Ovary (tissue), 9 donors: Measurements from ENCODE around the gene NPW. TPM values are rescaled to one million over a fixed set of nuclear protein-coding genes. Genes with fewer than 3 reads are reported as not detected.

Source experiments
- DNase-seq, 5 donors: peaks; one replicate each; pipeline ENCODE4 v3.0.0-alpha.2; 2019 to 2020
- H3K27ac ChIP-seq, 2 donors: fragments of 200-600 bp; one replicate each; pipeline versions ENCODE4 v1.5.1 to v1.8.0; 2019 to 2022
- H3K27me3 ChIP-seq: fragments of 200-600 bp; one replicate; pipeline ENCODE4 v1.8.0; 2022
- H3K36me3 ChIP-seq: fragments of 200-600 bp; sonication (generic); one replicate; pipeline ENCODE4 v1.5.1; 2019
- H3K4me1 ChIP-seq: one replicate; pipeline ENCODE4 v1.8.1; 2013; ENCODE audit warnings: mild to moderate bottlenecking, moderate library complexity; ENCODE audit not compliant: insufficient read depth
- H3K4me3 ChIP-seq: fragments of 200-600 bp; sonication (generic); one replicate; pipeline ENCODE4 v1.5.1; 2017
- H3K9me3 ChIP-seq, 2 donors: fragments of 200-600 bp in 1 of 2; sonication (generic) in 1 of 2; one replicate each; pipeline versions ENCODE4 v1.5.1 to v1.8.1; 2013 to 2019; ENCODE audit warnings: mild to moderate bottlenecking in 1 of 2, moderate library complexity in 1 of 2
- EP300 ChIP-seq: sonication (generic); formaldehyde crosslinking; IDR thresholded peaks from one replicate; pipeline ENCODE4 v1.6.1; 2017; ENCODE audit warnings: antibody characterized with exemption
- POLR2A ChIP-seq: fragments of 450-650 bp; IDR thresholded peaks from one replicate; pipeline ENCODE4 v1.6.1; 2017; ENCODE audit warnings: antibody characterized with exemption, mild to moderate bottlenecking, moderate library complexity
- WGBS, 3 donors: extraction: QIAGEN DNeasy Blood & Tissue Kit in 1 of 3; methylation state at CpG; one replicate each; pipeline versions ENCODE4 v1.1.5 to v1.1.7; 2013 to 2017; 5-methylcytosine and 5-hydroxymethylcytosine counted together
- intact Hi-C, 4 donors: fragments of 100-400 bp; cut with DNase I; formaldehyde crosslinking; loops; one replicate each; pipeline versions ENCODE4 v1.11.0 to v1.15.1; 2022 to 2023
- polyA plus RNA-seq, 2 donors: library from polyadenylated mRNA; stranded (reverse); fragments of 200-250 nt in 1 of 2; fragments of 350-450 nt in 1 of 2; fragmentation: Illumina TruSeq in 1 of 2; extraction: RNeasy Lipid Tissue Mini Kit (QIAGEN cat#74804) in 1 of 2; gene quantifications; one replicate each; pipeline ENCODE4 v1.2.3, GENCODE V29; 2013 to 2014
- total RNA-seq, 7 donors: library from RNA; depleted of rRNA in 2 of 7; stranded (reverse); fragments of >200 nt in 2 of 7; fragmentation: NEBNext Ultra II Directional in 3 of 7; extraction: Animal tissue kit (Norgen Biotek cat#: 25700) in 3 of 7; gene quantifications; one replicate each; pipeline versions ENCODE4 v1.1.0 to v1.2.4, GENCODE V29; 2016 to 2023
- TF ChIP-seq, protein P1 (sequence below), 3 donors: fragments of 450-650 bp in 2 of 3; fragments of 200-600 bp in 1 of 3; IDR thresholded peaks; one replicate each; pipeline versions ENCODE4 v1.5.1 to v1.8.0; 2016 to 2022; ENCODE audit warnings: antibody characterized with exemption in 3 of 3, mild to moderate bottlenecking in 1 of 3
- donor health status: DM: no; HTN: no; CAD: no; lungs with moderate emphysema.
- donor health status: DM: no; HTN: no; CAD: no.
- donor health status: Bipolar disorder and iron deficiency.
- donor health status: DM: yes; HTN: yes; CAD: no.
- donor health status: DM: no; HTN: no; CAD: no.
- donor health status: DM: yes; HTN: yes; CAD: no.

Gene NPW
- total and polyA plus RNA-seq, 9 donors: 0.17 to 1.1 (median 0.62) TPM; not detected in 5

GRCh38 chr16:1990101-1990350 is 29.6 kb upstream of the NPW start:
- Histone ChIP-seq H3K9me3 (no peaks in the 10 kb centered on the region), H3K4me1 (peaks cover 7% of the 10 kb centered on the region), H3K4me3 (no peak overlapping the region), H3K27ac (no peak overlapping the region), H3K27me3 (no peaks in the 10 kb centered on the region), H3K36me3 (no peaks in the 10 kb centered on the region)
- WGBS, 3 donors: 0 to 2% (median 1%) methylated on average over 6 to 25 of the region's 25 CpGs
- no peak for DNase-seq
- intact Hi-C loops: no loop called here
- TF ChIP-seq POLR2A (no peak), EP300 (no peak)
- TF ChIP-seq, protein P1, sequence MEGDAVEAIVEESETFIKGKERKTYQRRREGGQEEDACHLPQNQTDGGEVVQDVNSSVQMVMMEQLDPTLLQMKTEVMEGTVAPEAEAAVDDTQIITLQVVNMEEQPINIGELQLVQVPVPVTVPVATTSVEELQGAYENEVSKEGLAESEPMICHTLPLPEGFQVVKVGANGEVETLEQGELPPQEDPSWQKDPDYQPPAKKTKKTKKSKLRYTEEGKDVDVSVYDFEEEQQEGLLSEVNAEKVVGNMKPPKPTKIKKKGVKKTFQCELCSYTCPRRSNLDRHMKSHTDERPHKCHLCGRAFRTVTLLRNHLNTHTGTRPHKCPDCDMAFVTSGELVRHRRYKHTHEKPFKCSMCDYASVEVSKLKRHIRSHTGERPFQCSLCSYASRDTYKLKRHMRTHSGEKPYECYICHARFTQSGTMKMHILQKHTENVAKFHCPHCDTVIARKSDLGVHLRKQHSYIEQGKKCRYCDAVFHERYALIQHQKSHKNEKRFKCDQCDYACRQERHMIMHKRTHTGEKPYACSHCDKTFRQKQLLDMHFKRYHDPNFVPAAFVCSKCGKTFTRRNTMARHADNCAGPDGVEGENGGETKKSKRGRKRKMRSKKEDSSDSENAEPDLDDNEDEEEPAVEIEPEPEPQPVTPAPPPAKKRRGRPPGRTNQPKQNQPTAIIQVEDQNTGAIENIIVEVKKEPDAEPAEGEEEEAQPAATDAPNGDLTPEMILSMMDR (IDR thresholded peaks at IDR 0.05): no peak

- H3K27ac ChIP-seq: no peak overlapping the region
- 2 to 3% (median 2%) methylated on average over 46 to 50 of the region's 50 CpGs for WGBS, 3 donors
Measured at GRCh38 chr16:1990351-1991134, 29.0 kb upstream of the NPW start.

DNA sequence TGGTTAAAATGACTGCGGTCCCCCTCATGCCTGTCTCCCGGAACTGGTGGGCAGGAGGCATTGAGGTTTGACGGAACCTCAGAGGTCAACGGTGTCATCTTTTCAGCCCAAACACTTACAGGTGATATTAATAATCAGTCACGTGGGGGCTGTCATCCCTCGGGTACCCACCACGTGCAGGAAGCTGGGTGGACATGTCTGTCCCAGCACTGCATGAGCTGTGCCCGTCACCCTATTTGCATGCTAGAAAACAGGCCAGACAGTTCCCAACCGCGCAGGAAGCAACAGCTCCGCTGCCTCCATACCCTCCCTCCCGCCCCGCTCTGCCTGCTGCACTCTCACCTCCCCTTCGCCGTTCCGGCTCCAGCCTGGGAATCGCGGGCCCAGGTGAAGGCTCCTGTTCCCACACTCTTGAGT is 28.4 kb upstream of the NPW start:
- intact Hi-C loops: no loop called here
- Histone ChIP-seq H3K4me1 (peaks cover 7% of the 10 kb centered on the region), H3K27ac (no peak overlapping the region), H3K27me3 (no peaks in the 10 kb centered on the region), H3K9me3 (no peaks in the 10 kb centered on the region), H3K4me3 (no peak overlapping the region), H3K36me3 (no peaks in the 10 kb centered on the region)
- 5 to 9% (median 6%) methylated on average over 16 to 18 of the region's 18 CpGs for WGBS, 3 donors
- TF ChIP-seq POLR2A (no peak), EP300 (no peak)
- TF ChIP-seq, protein P1 (IDR thresholded peaks at IDR 0.05): no peak
- no peak for DNase-seq

More at GRCh38 chr16:1990351-1991134, 29.0 kb upstream of the NPW start:
- TF ChIP-seq EP300 (no peak), POLR2A (no peak)
- TF ChIP-seq, protein P1 (IDR thresholded peaks at IDR 0.05): no peak
- Histone ChIP-seq H3K9me3 (no peaks in the 10 kb centered on the region), H3K27me3 (no peaks in the 10 kb centered on the region), H3K4me1 (peaks cover 7% of the 10 kb centered on the region), H3K36me3 (no peaks in the 10 kb centered on the region), H3K4me3 (no peak overlapping the region)
- intact Hi-C loops: no loop called here
- peak in 1 of 5 donors; percentile 47 for DNase-seq

DNA sequence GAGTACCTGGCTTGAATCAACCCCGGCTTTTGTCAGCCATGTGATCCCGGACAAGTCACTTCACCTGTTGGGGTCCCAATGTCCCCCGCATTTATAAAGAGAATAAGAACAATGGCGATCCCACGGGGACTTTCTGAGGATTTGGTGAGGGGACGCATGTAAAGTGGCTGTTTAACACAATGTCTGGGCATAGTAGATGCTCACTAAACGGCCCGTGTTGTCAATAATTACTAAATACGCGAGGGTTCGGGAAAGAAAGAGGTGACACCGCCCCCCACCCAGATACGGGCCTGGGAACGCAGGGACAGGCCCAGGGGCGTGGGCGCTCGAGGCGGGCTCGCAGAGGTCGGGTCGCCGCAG is 28.0 kb upstream of the NPW start:
- intact Hi-C loops: no loop called here
- H3K36me3 ChIP-seq: no peaks in the 10 kb centered on the region
- no peaks in the 10 kb centered on the region for H3K27me3 ChIP-seq
- no peaks in the 10 kb centered on the region for H3K9me3 ChIP-seq
- peak overlapping the region; percentile 27 for H3K4me3 ChIP-seq
- DNase-seq: no peak
- peaks cover 7% of the 10 kb centered on the region for H3K4me1 ChIP-seq
- WGBS, 3 donors: 8 to 12% (median 9%) methylated on average over 22 of the region's 22 CpGs
- TF ChIP-seq, protein P1 (IDR thresholded peaks at IDR 0.05): no peak
- no peak overlapping the region for H3K27ac ChIP-seq
